ENCODE data around the gene RIMBP2.

The RIMBP2 gene

DNA sequence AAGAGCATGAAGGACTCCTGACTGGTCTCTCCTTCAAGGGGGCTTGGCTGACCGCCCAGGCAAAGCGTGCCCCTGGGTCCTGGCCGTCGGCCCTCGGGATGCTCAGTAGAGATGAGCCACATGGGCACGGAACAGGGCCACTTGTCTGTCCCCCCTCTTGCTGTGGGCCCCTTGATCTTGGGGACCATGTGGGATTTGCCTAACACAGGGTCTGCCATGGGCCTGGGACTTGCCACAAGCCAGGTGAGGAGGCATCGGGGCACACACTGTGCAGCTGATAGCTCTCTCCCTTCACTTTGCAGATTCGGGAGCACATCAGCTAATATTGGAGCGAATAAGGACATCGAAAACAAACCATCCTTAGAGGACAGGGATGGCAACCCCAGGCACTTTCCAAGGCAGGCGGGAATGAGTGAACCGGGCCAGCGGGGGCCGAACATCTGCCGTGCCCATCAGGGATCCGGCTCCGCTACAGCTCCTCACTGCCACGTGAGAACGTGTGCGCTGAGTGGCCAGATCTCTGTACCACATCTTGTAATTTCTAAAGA is 290.3 kb downstream of the RIMBP2 start:
- no peak overlapping the region for H3K27ac ChIP-seq (ENCODE audit: low read depth, low read length)
- no peak overlapping the region for H3K9ac ChIP-seq (ENCODE audit: low read length)
- H3K9me3 ChIP-seq (ENCODE audit: low read length) = no peaks in the 10 kb centered on the region
- no peak overlapping the region for H3K4me3 ChIP-seq (ENCODE audit: low read depth in 1 of 2, low read length in 2 of 2)
- no peaks in the 10 kb centered on the region for H3K4me1 ChIP-seq (ENCODE audit: insufficient read depth, low read length)
- H3K27me3 ChIP-seq (ENCODE audit: control insufficient read depth in 1 of 2, insufficient read depth in 2 of 2, low read length in 2 of 2) = no peaks in the 10 kb centered on the region
- H3K36me3 ChIP-seq (ENCODE audit: insufficient read depth, low read length) = no peaks in the 10 kb centered on the region

DNA sequence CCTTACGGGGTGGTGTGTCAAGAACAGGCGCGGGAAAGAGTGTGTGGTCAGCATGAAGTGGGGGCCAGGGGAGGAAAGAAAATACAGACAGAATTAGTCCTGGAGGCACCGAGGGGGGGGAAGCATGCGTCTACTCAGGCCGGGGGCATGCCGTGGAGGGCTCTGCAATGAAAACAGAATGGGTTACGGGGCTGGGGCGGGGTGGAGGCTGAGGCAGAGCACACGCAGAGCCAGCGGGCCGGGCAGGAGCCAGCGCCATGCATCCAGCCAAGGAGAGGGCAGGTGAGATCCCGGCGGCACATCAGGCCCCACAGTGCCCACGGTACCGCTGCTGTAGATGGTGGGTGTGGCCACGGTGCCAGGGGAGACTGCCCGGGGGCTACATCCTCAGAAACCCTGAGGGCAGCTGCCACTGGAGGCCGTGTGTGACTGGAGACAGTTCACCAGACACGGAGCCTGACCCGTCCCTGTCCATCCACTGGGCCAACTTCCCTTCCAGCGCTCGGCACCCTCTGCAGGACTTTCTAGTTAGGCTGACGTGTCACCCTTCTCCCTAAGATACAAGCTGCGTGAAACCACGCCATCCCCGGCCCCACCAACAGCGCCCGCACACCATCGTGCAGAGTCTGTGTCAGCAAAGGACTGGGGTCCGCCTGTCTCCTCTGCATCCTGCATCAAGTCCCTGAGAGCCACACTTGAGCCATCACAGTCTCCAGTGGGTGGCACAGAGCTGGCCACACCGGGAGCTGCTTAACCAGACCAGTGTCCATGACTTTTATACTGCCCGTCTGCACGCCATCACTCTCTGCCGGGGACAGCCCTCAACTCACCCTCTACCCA is 291.0 kb downstream of the RIMBP2 start:
- no peak overlapping the region for H3K4me3 ChIP-seq (ENCODE audit: low read depth in 1 of 2, low read length in 2 of 2)
- no peaks in the 10 kb centered on the region for H3K36me3 ChIP-seq (ENCODE audit: insufficient read depth, low read length)
- no peaks in the 10 kb centered on the region for H3K27me3 ChIP-seq (ENCODE audit: control insufficient read depth in 1 of 2, insufficient read depth in 2 of 2, low read length in 2 of 2)
- no peak overlapping the region for H3K27ac ChIP-seq (ENCODE audit: low read depth, low read length)
- H3K9me3 ChIP-seq (ENCODE audit: low read length) = no peaks in the 10 kb centered on the region
- H3K9ac ChIP-seq (ENCODE audit: low read length) = no peak overlapping the region
- no peaks in the 10 kb centered on the region for H3K4me1 ChIP-seq (ENCODE audit: insufficient read depth, low read length)

DNA sequence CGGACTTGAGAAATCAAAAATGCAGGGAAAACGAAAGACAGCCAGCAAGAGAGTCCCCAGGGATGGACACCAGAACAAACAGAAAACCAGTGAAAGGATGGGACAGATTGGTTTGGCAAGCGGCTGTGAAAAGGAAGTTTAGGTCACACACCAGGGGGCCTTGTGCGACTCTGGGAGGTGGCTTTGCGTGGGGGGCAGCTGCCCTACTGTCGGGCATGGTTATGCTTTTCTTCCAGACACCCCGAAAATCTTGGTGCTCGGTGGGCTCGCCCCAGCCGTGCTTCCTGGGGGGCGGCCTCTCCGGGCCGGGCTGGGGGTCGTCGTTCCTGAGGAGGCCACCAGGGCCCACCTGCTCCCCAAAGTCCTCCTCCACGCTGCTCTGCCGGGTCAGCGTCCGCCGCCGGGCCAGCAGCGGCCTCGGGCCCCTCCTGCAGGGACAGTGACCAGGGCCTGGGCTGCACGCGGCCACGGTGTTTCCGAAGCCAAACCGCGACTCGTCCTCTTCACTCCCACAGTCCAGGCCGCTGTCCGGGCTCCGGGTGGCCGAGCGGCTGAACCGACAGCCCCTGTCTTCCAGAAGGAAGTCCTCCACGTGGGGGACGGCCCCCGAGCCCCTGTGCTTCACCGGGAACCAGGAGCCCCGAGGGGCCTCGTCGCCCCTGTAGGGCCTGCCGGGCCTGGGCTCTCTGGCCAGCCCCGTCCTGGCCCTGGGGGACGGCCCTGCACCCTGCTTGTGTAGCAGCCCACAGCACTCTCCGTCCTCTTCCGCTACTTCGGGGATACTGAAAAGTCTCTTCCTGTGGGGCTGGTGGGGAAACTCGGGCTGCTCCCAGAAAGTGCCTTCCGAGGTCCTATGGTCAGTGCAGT is 291.9 kb downstream of the RIMBP2 start:
- Histone ChIP-seq H3K27me3 (ENCODE audit: control insufficient read depth in 1 of 2, insufficient read depth in 2 of 2, low read length in 2 of 2) (no peaks in the 10 kb centered on the region), H3K36me3 (ENCODE audit: insufficient read depth, low read length) (no peaks in the 10 kb centered on the region), H3K4me3 (ENCODE audit: low read depth in 1 of 2, low read length in 2 of 2) (no peak overlapping the region), H3K9me3 (ENCODE audit: low read length) (no peaks in the 10 kb centered on the region), H3K9ac (ENCODE audit: low read length) (no peak overlapping the region), H3K4me1 (ENCODE audit: insufficient read depth, low read length) (no peaks in the 10 kb centered on the region), H3K27ac (ENCODE audit: low read depth, low read length) (no peak overlapping the region)

DNA sequence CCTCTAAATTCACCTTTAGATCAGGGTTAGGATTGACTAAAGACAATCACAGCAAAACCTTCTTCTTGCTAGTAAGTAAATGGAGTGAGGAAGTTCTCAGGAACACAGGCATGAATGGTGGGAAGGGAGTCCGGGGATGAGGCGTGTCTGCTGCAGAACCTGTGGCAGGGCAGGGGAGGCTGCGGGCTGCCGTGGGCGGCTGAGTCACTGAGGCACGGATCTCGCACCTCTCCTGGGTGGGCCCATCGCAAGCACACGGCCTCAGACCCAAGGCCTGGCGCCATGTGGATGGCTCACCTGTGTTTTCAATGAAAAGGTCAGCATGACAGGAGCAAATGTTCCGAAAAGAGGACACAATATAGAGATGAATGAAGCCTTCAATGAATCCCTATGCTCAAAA is 293.0 kb downstream of the RIMBP2 start:
- no peaks in the 10 kb centered on the region for H3K36me3 ChIP-seq (ENCODE audit: insufficient read depth, low read length)
- no peak overlapping the region for H3K9ac ChIP-seq (ENCODE audit: low read length)
- H3K4me1 ChIP-seq (ENCODE audit: insufficient read depth, low read length) = no peaks in the 10 kb centered on the region
- no peaks in the 10 kb centered on the region for H3K27me3 ChIP-seq (ENCODE audit: control insufficient read depth in 1 of 2, insufficient read depth in 2 of 2, low read length in 2 of 2)
- H3K4me3 ChIP-seq (ENCODE audit: low read depth in 1 of 2, low read length in 2 of 2) = no peak overlapping the region
- H3K27ac ChIP-seq (ENCODE audit: low read depth, low read length) = no peak overlapping the region
- no peaks in the 10 kb centered on the region for H3K9me3 ChIP-seq (ENCODE audit: low read length)

DNA sequence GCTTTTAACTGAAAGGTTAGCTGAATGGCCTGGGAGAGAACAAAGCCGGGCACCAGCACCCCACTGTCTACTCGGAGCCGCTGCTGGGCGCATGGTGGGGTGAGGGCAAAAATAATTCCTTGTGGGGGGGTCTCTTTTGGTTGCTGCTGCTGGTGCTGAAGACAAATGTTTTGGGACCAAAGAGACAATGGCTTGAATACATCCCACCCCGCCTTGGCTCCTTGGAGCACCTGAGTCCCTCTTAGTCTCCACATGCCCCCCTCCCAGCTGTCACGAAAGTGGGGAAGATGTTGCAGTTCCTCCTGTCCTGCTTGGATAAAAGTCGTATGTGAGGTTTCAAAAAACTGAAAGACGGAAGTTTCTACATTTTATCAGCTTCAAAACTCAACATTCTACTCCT is 293.4 kb downstream of the RIMBP2 start:
- no peaks in the 10 kb centered on the region for H3K4me1 ChIP-seq (ENCODE audit: insufficient read depth, low read length)
- no peaks in the 10 kb centered on the region for H3K27me3 ChIP-seq (ENCODE audit: control insufficient read depth in 1 of 2, insufficient read depth in 2 of 2, low read length in 2 of 2)
- no peak overlapping the region for H3K9ac ChIP-seq (ENCODE audit: low read length)
- H3K36me3 ChIP-seq (ENCODE audit: insufficient read depth, low read length) = no peaks in the 10 kb centered on the region
- no peak overlapping the region for H3K27ac ChIP-seq (ENCODE audit: low read depth, low read length)
- no peak overlapping the region for H3K4me3 ChIP-seq (ENCODE audit: low read depth in 1 of 2, low read length in 2 of 2)
- no peaks in the 10 kb centered on the region for H3K9me3 ChIP-seq (ENCODE audit: low read length)

DNA sequence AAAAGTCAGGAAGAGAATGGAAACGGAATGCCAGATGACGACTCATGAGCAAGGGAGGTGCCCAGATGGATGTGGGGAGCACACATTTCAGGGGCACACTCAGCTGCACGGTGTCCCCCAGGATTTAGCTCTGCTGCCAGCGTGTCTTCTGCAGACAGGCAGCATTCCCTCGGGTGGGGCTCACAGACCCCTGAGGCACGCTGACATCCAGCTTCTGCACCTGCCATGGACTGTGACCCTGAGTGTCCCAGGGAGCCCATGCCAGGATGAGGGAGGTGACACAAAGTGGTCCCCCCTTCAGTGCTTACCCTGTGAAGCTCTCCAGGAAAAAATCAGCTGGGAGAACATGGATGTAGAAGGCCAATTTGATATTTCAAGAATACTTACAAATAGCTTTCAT is 294.2 kb downstream of the RIMBP2 start:
- Histone ChIP-seq H3K9ac (ENCODE audit: low read length) (no peak overlapping the region), H3K27ac (ENCODE audit: low read depth, low read length) (no peak overlapping the region), H3K4me1 (ENCODE audit: insufficient read depth, low read length) (no peaks in the 10 kb centered on the region), H3K4me3 (ENCODE audit: low read depth in 1 of 2, low read length in 2 of 2) (no peak overlapping the region), H3K9me3 (ENCODE audit: low read length) (no peaks in the 10 kb centered on the region), H3K27me3 (ENCODE audit: control insufficient read depth in 1 of 2, insufficient read depth in 2 of 2, low read length in 2 of 2) (no peaks in the 10 kb centered on the region), H3K36me3 (ENCODE audit: insufficient read depth, low read length) (no peaks in the 10 kb centered on the region)

DNA sequence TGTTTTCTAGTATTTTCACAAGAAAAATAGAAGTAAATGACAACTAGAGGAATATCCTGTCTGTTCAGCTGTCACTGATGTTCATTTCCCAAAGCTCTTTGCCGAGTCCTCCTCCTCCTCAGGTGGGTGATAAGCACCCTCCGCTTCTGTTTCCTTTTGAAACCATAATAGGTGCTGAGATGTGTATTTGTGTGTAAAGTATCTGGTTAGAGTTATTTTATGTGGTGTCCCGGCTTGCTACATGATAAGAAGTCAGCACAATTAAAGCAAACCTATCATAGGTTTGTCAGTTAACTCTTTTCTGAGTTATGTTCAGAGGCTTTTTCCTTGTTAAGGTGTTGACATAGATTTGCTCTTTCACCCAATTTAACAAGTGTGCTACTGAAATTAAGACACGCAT is 296.0 kb downstream of the RIMBP2 start:
- Histone ChIP-seq H3K27ac (ENCODE audit: low read depth, low read length) (no peak overlapping the region), H3K27me3 (ENCODE audit: control insufficient read depth in 1 of 2, insufficient read depth in 2 of 2, low read length in 2 of 2) (no peaks in the 10 kb centered on the region), H3K9ac (ENCODE audit: low read length) (no peak overlapping the region), H3K9me3 (ENCODE audit: low read length) (no peaks in the 10 kb centered on the region), H3K4me3 (ENCODE audit: low read depth in 1 of 2, low read length in 2 of 2) (no peak overlapping the region), H3K4me1 (ENCODE audit: insufficient read depth, low read length) (no peaks in the 10 kb centered on the region), H3K36me3 (ENCODE audit: insufficient read depth, low read length) (no peaks in the 10 kb centered on the region)

DNA sequence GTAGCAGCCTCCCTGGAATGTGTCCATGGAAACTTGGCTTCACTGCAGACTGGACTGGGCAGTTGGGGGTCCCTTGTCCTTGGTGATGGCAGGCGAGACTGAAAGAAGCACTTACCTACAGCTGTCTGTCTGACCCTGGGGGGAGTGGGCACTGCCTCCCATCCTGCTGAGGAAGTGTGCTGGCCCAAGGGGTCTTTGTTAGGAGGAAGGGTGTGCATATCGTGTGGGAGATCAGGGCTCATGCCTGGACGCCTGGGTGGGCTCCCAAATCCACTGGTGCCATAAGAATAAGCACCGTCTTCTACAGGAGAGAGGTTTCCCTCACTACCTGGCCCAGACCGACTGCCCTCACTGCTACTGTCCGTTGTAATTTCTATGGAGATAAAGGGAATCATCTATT is 297.0 kb downstream of the RIMBP2 start:
- Histone ChIP-seq H3K4me1 (ENCODE audit: insufficient read depth, low read length) (no peaks in the 10 kb centered on the region), H3K27me3 (ENCODE audit: control insufficient read depth in 1 of 2, insufficient read depth in 2 of 2, low read length in 2 of 2) (no peaks in the 10 kb centered on the region), H3K4me3 (ENCODE audit: low read depth in 1 of 2, low read length in 2 of 2) (no peak overlapping the region), H3K27ac (ENCODE audit: low read depth, low read length) (no peak overlapping the region), H3K9ac (ENCODE audit: low read length) (no peak overlapping the region), H3K9me3 (ENCODE audit: low read length) (no peaks in the 10 kb centered on the region), H3K36me3 (ENCODE audit: insufficient read depth, low read length) (no peaks in the 10 kb centered on the region)

DNA sequence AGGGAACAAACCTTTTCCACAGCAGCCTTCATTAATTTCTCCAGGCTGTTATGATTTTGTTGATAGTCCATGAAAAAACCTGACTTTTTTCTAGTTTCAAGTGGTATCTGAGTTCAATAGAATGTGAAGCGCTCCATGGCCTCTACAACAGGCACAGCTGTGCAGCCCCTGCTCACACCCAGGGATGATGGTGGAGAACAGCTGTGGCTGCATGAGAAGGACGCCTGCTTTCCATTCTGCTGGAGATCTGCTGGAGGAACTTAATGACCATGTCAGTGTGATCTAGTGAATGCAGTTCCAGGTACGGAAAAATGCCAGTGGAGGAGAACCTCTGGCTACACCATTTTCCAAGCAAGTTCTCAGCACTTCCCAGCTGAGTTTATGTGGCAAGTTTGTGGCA is 297.8 kb downstream of the RIMBP2 start:
- no peak overlapping the region for H3K27ac ChIP-seq (ENCODE audit: low read depth, low read length)
- H3K4me1 ChIP-seq (ENCODE audit: insufficient read depth, low read length) = no peaks in the 10 kb centered on the region
- no peak overlapping the region for H3K4me3 ChIP-seq (ENCODE audit: low read depth in 1 of 2, low read length in 2 of 2)
- no peaks in the 10 kb centered on the region for H3K9me3 ChIP-seq (ENCODE audit: low read length)
- no peaks in the 10 kb centered on the region for H3K27me3 ChIP-seq (ENCODE audit: control insufficient read depth in 1 of 2, insufficient read depth in 2 of 2, low read length in 2 of 2)
- no peak overlapping the region for H3K9ac ChIP-seq (ENCODE audit: low read length)
- H3K36me3 ChIP-seq (ENCODE audit: insufficient read depth, low read length) = no peaks in the 10 kb centered on the region

DNA sequence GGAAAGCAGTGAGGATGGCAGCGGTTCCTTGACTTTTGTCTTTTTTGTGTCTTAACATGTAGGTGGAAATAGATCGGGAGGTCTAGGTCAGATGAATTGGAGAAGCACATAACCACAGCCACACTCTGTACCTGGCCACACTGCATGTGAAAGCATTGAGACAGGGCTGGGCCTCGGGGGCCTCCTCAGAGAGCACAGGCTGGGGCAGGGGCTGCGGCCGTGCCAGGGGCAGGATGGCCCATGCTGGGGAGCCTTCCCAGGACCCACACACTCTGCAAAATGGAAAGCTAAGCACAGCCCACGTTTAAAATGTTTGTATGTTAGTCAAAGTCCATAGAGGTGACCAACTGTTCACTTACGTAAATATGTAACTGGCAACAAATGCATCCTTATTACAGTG is 301.7 kb downstream of the RIMBP2 start:
- Histone ChIP-seq H3K27me3 (ENCODE audit: control insufficient read depth in 1 of 2, insufficient read depth in 2 of 2, low read length in 2 of 2) (no peaks in the 10 kb centered on the region), H3K4me3 (ENCODE audit: low read depth in 1 of 2, low read length in 2 of 2) (no peak overlapping the region)

DNA sequence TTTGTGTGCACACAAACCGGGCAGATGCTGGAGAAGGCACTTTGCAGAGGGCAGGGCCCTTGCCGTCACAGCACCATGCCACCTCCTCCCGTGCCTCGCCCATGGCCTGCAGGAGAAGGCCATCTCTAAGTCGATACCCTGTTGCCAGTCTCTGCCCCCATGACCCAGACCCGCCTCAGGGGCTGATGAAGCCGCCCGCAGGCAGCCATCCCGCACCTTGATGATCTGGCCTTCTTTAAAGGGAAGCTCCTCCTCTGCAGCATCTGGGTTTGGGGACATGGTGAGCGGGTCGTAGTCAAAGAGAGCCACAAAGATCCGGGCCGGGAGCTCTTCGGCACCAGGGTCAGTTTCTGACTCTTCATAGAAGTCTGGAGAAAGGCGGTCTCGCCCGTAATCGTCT is 302.2 kb downstream of the RIMBP2 start:
- no peaks in the 10 kb centered on the region for H3K27me3 ChIP-seq (ENCODE audit: control insufficient read depth in 1 of 2, insufficient read depth in 2 of 2, low read length in 2 of 2)
- no peaks in the 10 kb centered on the region for H3K4me1 ChIP-seq (ENCODE audit: insufficient read depth, low read length)
- H3K9me3 ChIP-seq (ENCODE audit: low read length) = no peaks in the 10 kb centered on the region
- no peaks in the 10 kb centered on the region for H3K36me3 ChIP-seq (ENCODE audit: insufficient read depth, low read length)
- H3K4me3 ChIP-seq (ENCODE audit: low read depth in 1 of 2, low read length in 2 of 2) = no peak overlapping the region
- H3K9ac ChIP-seq (ENCODE audit: low read length) = no peak overlapping the region
- no peak overlapping the region for H3K27ac ChIP-seq (ENCODE audit: low read depth, low read length)

More for the DNA sequence above, 301.7 kb downstream of the RIMBP2 start:
- no peaks in the 10 kb centered on the region for H3K36me3 ChIP-seq (ENCODE audit: insufficient read depth, low read length)
- no peak overlapping the region for H3K27ac ChIP-seq (ENCODE audit: low read depth, low read length)
- no peaks in the 10 kb centered on the region for H3K4me1 ChIP-seq (ENCODE audit: insufficient read depth, low read length)
- H3K9ac ChIP-seq (ENCODE audit: low read length) = no peak overlapping the region
- no peaks in the 10 kb centered on the region for H3K9me3 ChIP-seq (ENCODE audit: low read length)

Data from muscle layer of colon (tissue), 2 donors.